ENCODE measurements around the gene LCP2. TPM values are rescaled to one million over a fixed set of nuclear protein-coding genes. Genes with fewer than 3 reads are reported as not detected.

LCP2 gene
- total and polyA plus RNA-seq, 2 donors (not counting 1 experiment from before 2014, with no cell fraction given) = not detected

DNA sequence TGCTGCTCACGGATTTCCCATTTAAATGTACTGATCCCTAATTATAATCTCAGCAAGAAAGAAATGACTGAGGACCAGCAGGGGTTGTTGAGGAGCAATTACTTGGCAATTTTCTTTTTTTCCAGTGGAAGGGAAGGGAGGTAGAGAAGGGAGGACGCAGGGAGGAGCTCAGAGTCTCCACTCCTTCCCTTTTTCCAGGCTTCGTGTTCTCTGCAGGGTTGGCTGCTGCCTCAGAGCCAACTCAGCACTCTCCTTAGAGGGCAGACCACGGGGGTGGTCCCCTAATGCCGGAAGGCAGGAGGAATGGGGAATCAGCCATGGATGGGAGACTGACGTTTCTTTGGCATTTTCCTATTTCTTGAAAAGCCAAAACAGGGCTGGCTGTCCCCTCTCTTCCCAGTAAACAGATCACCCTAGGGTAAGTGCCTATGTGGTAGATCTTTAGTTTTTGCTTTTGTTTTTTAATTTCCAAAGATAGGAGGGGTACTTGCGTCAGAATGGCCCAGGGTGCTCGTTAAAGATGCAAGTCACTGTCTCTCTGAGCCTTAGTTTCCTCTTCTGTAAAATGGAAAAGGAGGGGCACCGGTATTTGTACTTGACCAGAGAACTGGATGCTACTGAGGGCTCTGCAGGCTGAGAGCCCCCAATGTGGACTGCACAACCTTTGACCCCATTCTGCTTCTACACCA, 39.6 kb upstream of the LCP2 start:
- Histone ChIP-seq H4K20me1 (ENCODE audit: control insufficient read depth, extremely low read depth, insufficient read depth, low read length) (no peaks in the 10 kb centered on the region), H3K79me2 (ENCODE audit: control insufficient read depth, insufficient read depth, low read length) (no peaks in the 10 kb centered on the region), H3K4me1 (ENCODE audit: control insufficient read depth, extremely low read depth, insufficient read depth, low read length) (no peaks in the 10 kb centered on the region), H3K27me3 (ENCODE audit: control insufficient read depth, insufficient read depth, low read length) (no peaks in the 10 kb centered on the region), H3K9me3 (ENCODE audit: control insufficient read depth, insufficient read depth, low read depth, low read length) (no peaks in the 10 kb centered on the region), H3K27ac (ENCODE audit: insufficient read depth, low read length) (no peak overlapping the region), H2AFZ (ENCODE audit: low read length) (no peak overlapping the region), H3K36me3 (ENCODE audit: control insufficient read depth, insufficient read depth, low read length) (no peaks in the 10 kb centered on the region), H3K4me3 (replicated peaks in 1 of 4; ENCODE audit: control extremely low read depth in 1 of 4, insufficient read depth in 1 of 4, low read depth in 3 of 4, low read length in 4 of 4) (no peak overlapping the region), H3K9ac (ENCODE audit: insufficient read depth, low read length) (no peak overlapping the region), H3K4me2 (ENCODE audit: extremely low read depth, insufficient read depth, low read length) (no peak overlapping the region)
- TF ChIP-seq, protein P1, sequence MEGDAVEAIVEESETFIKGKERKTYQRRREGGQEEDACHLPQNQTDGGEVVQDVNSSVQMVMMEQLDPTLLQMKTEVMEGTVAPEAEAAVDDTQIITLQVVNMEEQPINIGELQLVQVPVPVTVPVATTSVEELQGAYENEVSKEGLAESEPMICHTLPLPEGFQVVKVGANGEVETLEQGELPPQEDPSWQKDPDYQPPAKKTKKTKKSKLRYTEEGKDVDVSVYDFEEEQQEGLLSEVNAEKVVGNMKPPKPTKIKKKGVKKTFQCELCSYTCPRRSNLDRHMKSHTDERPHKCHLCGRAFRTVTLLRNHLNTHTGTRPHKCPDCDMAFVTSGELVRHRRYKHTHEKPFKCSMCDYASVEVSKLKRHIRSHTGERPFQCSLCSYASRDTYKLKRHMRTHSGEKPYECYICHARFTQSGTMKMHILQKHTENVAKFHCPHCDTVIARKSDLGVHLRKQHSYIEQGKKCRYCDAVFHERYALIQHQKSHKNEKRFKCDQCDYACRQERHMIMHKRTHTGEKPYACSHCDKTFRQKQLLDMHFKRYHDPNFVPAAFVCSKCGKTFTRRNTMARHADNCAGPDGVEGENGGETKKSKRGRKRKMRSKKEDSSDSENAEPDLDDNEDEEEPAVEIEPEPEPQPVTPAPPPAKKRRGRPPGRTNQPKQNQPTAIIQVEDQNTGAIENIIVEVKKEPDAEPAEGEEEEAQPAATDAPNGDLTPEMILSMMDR (conservative IDR thresholded peaks at IDR 0.05 in 1 of 2, IDR thresholded peaks at IDR 0.05 in 1 of 2; ENCODE audit: low read depth in 1 of 2, low read length in 2 of 2) = no peak
- no peak for TF ChIP-seq EZH2 (IDR thresholded peaks at IDR 0.05; ENCODE audit: low read length, missing control alignments)
- DNase-seq (ENCODE audit: low read depth in 2 of 2) = no peak

DNA sequence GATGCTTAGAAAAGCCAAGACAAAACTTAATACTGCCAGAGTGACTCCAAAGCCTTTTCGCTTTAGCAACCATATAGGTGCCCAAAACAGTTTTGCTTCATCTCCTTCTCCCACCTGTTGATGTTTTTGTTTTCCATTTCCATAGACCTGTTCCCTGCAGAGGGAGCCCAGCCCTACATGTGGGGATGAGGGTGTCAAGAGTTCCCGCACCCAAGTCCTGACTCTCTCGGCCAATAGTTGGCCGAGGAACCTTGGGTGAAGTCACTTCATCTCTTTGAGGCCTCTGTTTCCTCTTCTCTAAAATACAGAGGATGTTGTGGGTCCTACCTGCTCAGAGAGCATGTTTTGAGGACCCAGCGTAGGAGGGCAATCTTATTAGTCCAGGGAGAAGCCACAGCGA, 38.5 kb upstream of the LCP2 start:
- Histone ChIP-seq H3K4me1 (ENCODE audit: control insufficient read depth, extremely low read depth, insufficient read depth, low read length) (no peaks in the 10 kb centered on the region), H3K27me3 (ENCODE audit: control insufficient read depth, insufficient read depth, low read length) (no peaks in the 10 kb centered on the region), H3K27ac (ENCODE audit: insufficient read depth, low read length) (no peak overlapping the region), H4K20me1 (ENCODE audit: control insufficient read depth, extremely low read depth, insufficient read depth, low read length) (no peaks in the 10 kb centered on the region), H3K4me3 (replicated peaks in 1 of 4; ENCODE audit: control extremely low read depth in 1 of 4, insufficient read depth in 1 of 4, low read depth in 3 of 4, low read length in 4 of 4) (no peak overlapping the region), H3K4me2 (ENCODE audit: extremely low read depth, insufficient read depth, low read length) (no peak overlapping the region), H3K9me3 (ENCODE audit: control insufficient read depth, insufficient read depth, low read depth, low read length) (no peaks in the 10 kb centered on the region), H3K36me3 (ENCODE audit: control insufficient read depth, insufficient read depth, low read length) (no peaks in the 10 kb centered on the region), H3K79me2 (ENCODE audit: control insufficient read depth, insufficient read depth, low read length) (no peaks in the 10 kb centered on the region), H3K9ac (ENCODE audit: insufficient read depth, low read length) (no peak overlapping the region), H2AFZ (ENCODE audit: low read length) (no peak overlapping the region)
- TF ChIP-seq, protein P1 (conservative IDR thresholded peaks at IDR 0.05 in 1 of 2, IDR thresholded peaks at IDR 0.05 in 1 of 2; ENCODE audit: low read depth in 1 of 2, low read length in 2 of 2) = no peak
- TF ChIP-seq EZH2 (IDR thresholded peaks at IDR 0.05; ENCODE audit: low read length, missing control alignments) = no peak
- no peak for DNase-seq (ENCODE audit: low read depth in 2 of 2)

DNA sequence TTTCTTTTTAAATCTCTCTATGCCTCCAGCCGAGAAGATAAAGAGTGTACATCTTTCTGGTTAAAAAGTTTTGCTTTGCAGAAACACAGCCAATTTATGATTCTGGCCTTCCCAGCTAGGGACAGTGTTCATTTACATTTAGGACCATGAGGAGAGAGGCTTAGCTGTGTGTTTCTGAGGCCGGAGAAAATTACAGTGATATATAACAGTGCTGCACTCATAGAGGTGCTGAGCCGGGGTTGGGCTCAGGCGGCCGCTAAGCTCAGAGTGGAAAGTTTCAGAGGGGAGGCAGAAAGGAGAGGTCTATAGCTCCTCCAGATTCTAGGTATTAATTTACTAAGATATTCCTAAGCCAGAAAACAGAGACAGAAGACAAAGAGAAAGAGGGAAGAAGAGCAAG, 37.0 kb upstream of the LCP2 start:
- no peak overlapping the region for H3K4me2 ChIP-seq (ENCODE audit: extremely low read depth, insufficient read depth, low read length)
- H4K20me1 ChIP-seq (ENCODE audit: control insufficient read depth, extremely low read depth, insufficient read depth, low read length) = no peaks in the 10 kb centered on the region
- H3K27me3 ChIP-seq (ENCODE audit: control insufficient read depth, insufficient read depth, low read length) = no peaks in the 10 kb centered on the region
- no peaks in the 10 kb centered on the region for H3K79me2 ChIP-seq (ENCODE audit: control insufficient read depth, insufficient read depth, low read length)
- H3K36me3 ChIP-seq (ENCODE audit: control insufficient read depth, insufficient read depth, low read length) = no peaks in the 10 kb centered on the region
- H2AFZ ChIP-seq (ENCODE audit: low read length) = no peak overlapping the region
- no peak overlapping the region for H3K9ac ChIP-seq (ENCODE audit: insufficient read depth, low read length)
- DNase-seq (ENCODE audit: low read depth in 2 of 2) = no peak
- no peak overlapping the region for H3K4me3 ChIP-seq (replicated peaks in 1 of 4; ENCODE audit: control extremely low read depth in 1 of 4, insufficient read depth in 1 of 4, low read depth in 3 of 4, low read length in 4 of 4)
- H3K27ac ChIP-seq (ENCODE audit: insufficient read depth, low read length) = no peak overlapping the region
- no peaks in the 10 kb centered on the region for H3K4me1 ChIP-seq (ENCODE audit: control insufficient read depth, extremely low read depth, insufficient read depth, low read length)
- TF ChIP-seq, protein P1 (conservative IDR thresholded peaks at IDR 0.05 in 1 of 2, IDR thresholded peaks at IDR 0.05 in 1 of 2; ENCODE audit: low read depth in 1 of 2, low read length in 2 of 2) = no peak
- TF ChIP-seq EZH2 (IDR thresholded peaks at IDR 0.05; ENCODE audit: low read length, missing control alignments) = no peak
- H3K9me3 ChIP-seq (ENCODE audit: control insufficient read depth, insufficient read depth, low read depth, low read length) = no peaks in the 10 kb centered on the region

Measured in fibroblast of lung (primary cell).